HPDE6-E6E7 (cell line): ENCODE measurements around the gene SOSTDC1.

Experiments used
- DNase-seq: peaks from one replicate; pipeline ENCODE4 v3.0.0; 2011; ENCODE audit warnings: missing footprints; ENCODE audit errors: extremely low spot score

Gene SOSTDC1

GRCh38 chr7:16419859-16420258 lies 45.7 kb downstream of the SOSTDC1 start:
- DNase-seq: no peak

- no peak for DNase-seq
Observed at GRCh38 chr7:16419126-16419525, 46.4 kb downstream of the SOSTDC1 start.

DNA sequence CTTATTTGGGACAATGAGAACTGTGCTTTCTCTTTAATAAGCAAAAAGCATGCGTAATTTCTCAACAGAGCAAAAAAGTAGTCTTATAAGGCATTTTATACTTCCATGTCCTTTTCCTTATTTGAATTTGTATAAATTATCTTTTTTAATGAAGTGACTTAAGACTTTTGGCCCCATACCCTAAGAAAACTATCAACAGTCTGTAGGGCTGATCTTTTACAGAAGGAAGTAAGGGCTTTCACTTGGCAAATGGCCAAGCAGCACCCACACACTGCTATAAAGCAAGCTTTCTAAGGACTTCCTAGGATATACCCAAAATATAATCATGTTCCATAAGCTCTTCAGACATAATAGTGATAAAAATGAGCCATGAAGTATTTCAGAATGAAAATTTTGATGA lies 47.6 kb downstream of the SOSTDC1 start:
- DNase-seq: no peak

GRCh38 chr7:16416289-16417282 lies 49.0 kb downstream of the SOSTDC1 start:
- no peak for DNase-seq

- no peak for DNase-seq
Observed at GRCh38 chr7:16412274-16413254, 53.0 kb downstream of the SOSTDC1 start.
